Mesenchymal stem cell (in vitro differentiated cells and primary cell): ENCODE data around the gene HIVEP2.

Source experiments
- DNase-seq: peaks from one replicate; pipeline ENCODE4 v3.0.0-alpha.2; 2013
- H2AFZ ChIP-seq: one replicate; pipeline ENCODE4 v1.6.1; 2013; ENCODE audit warnings: low read depth, mild to moderate bottlenecking, control low read depth, inconsistent platforms, low read length, moderate library complexity
- H2AK5ac ChIP-seq: 2 replicates; pipeline ENCODE4 v1.6.1; 2013; ENCODE audit warnings: low read length, moderate library complexity, mild to moderate bottlenecking, inconsistent platforms; ENCODE audit not compliant: severe bottlenecking
- H2BK120ac ChIP-seq: one replicate; pipeline ENCODE4 v1.6.1; 2013; ENCODE audit warnings: low read depth, mild to moderate bottlenecking, inconsistent platforms, low read length, moderate library complexity
- H2BK12ac ChIP-seq, 2 experiments: one replicate each; pipeline ENCODE4 v1.6.1; 2013; ENCODE audit warnings: inconsistent platforms in 2 of 2, low read length in 2 of 2, mild to moderate bottlenecking in 2 of 2, moderate library complexity in 2 of 2, control low read depth in 1 of 2
- H2BK15ac ChIP-seq: one replicate; pipeline ENCODE4 v1.6.1; 2013; ENCODE audit warnings: mild to moderate bottlenecking, low read depth, inconsistent platforms; ENCODE audit not compliant: poor library complexity, severe bottlenecking
- H2BK5ac ChIP-seq: 2 replicates; pipeline ENCODE4 v1.6.1; 2013; ENCODE audit warnings: low read depth, mild to moderate bottlenecking, low read length, control low read depth, inconsistent platforms; ENCODE audit not compliant: poor library complexity, severe bottlenecking
- H3K14ac ChIP-seq, 2 experiments: one replicate each; pipeline ENCODE4 v1.6.1; 2013; ENCODE audit warnings: inconsistent platforms in 2 of 2, low read length in 2 of 2, control low read depth in 1 of 2, mild to moderate bottlenecking in 1 of 2, moderate library complexity in 1 of 2
- H3K18ac ChIP-seq, 2 experiments: one replicate each; pipeline ENCODE4 v1.6.1; 2013; ENCODE audit warnings: inconsistent platforms in 2 of 2, low read length in 2 of 2, control low read depth in 1 of 2, low read depth in 1 of 2, mild to moderate bottlenecking in 1 of 2
- H3K23ac ChIP-seq, 2 experiments: one replicate each; pipeline ENCODE4 v1.6.1; 2013; ENCODE audit warnings: inconsistent platforms in 2 of 2, low read length in 2 of 2, mild to moderate bottlenecking in 2 of 2, moderate library complexity in 2 of 2, control low read depth in 1 of 2
- H3K27ac ChIP-seq: 2 replicates; pipeline ENCODE4 v1.5.1; 2013; ENCODE audit warnings: mild to moderate bottlenecking, moderate library complexity, low read length, control low read depth, inconsistent platforms; ENCODE audit not compliant: poor library complexity, severe bottlenecking
- H3K27me3 ChIP-seq, 2 experiments: 2 replicates each; pipeline versions ENCODE4 v1.6.1 to v1.7.0; 2013; ENCODE audit warnings: low read length in 2 of 2, mild to moderate bottlenecking in 2 of 2, moderate library complexity in 2 of 2, control low read depth in 1 of 2, inconsistent platforms in 1 of 2; ENCODE audit not compliant: control insufficient read depth in 1 of 2, insufficient read depth in 1 of 2
- H3K36me3 ChIP-seq, 2 experiments: 2 replicates each; pipeline versions ENCODE4 v1.6.1 to v1.7.0; 2013; ENCODE audit warnings: low read length in 2 of 2, control low read depth in 1 of 2, inconsistent platforms in 1 of 2, low read depth in 1 of 2, mild to moderate bottlenecking in 1 of 2; ENCODE audit not compliant: insufficient read depth in 2 of 2, control insufficient read depth in 1 of 2
- H3K4ac ChIP-seq, 2 experiments: one replicate each; pipeline ENCODE4 v1.6.1; 2013; ENCODE audit warnings: inconsistent platforms in 2 of 2, low read length in 2 of 2, mild to moderate bottlenecking in 2 of 2, moderate library complexity in 2 of 2, control low read depth in 1 of 2, low read depth in 1 of 2
- H3K4me1 ChIP-seq: 2 replicates; pipeline ENCODE4 v1.6.1; 2013; ENCODE audit warnings: low read depth, low read length, control low read depth; ENCODE audit not compliant: control insufficient read depth, insufficient read depth
- H3K4me2 ChIP-seq: 2 replicates; pipeline ENCODE4 v1.6.1; 2013; ENCODE audit warnings: low read length, mild to moderate bottlenecking, inconsistent platforms; ENCODE audit not compliant: poor library complexity, severe bottlenecking
- H3K4me3 ChIP-seq, 2 experiments: 2 replicates each; pipeline versions ENCODE4 v1.5.1 to v1.7.0; 2013; ENCODE audit warnings: low read length in 2 of 2, mild to moderate bottlenecking in 2 of 2, control low read depth in 1 of 2, low read depth in 1 of 2; ENCODE audit not compliant: insufficient read depth in 1 of 2
- H3K79me1 ChIP-seq: replicated peaks from 2 replicates; pipeline ENCODE4 v1.6.1; 2013; ENCODE audit warnings: mild to moderate bottlenecking, control low read depth, low read length, inconsistent platforms; ENCODE audit not compliant: poor library complexity, severe bottlenecking
- H3K9ac ChIP-seq: 2 replicates; pipeline ENCODE4 v1.7.0; 2013; ENCODE audit warnings: mild to moderate bottlenecking, low read length, moderate library complexity
- H3K9me3 ChIP-seq: 2 replicates; pipeline ENCODE4 v1.7.0; 2013; ENCODE audit warnings: mild to moderate bottlenecking, low read length; ENCODE audit not compliant: control insufficient read depth
- H4K8ac ChIP-seq: one replicate; pipeline ENCODE4 v1.6.1; 2013; ENCODE audit warnings: inconsistent platforms, mild to moderate bottlenecking, low read length, moderate library complexity
- H4K91ac ChIP-seq: one replicate; pipeline ENCODE4 v1.6.1; 2013; ENCODE audit warnings: mild to moderate bottlenecking, low read length, inconsistent platforms
- WGBS: methylation state at CpG from one replicate; pipeline ENCODE4 v1.1.7; 2013; ENCODE audit warnings: mixed read lengths; 5-methylcytosine and 5-hydroxymethylcytosine counted together

HIVEP2 gene

DNA sequence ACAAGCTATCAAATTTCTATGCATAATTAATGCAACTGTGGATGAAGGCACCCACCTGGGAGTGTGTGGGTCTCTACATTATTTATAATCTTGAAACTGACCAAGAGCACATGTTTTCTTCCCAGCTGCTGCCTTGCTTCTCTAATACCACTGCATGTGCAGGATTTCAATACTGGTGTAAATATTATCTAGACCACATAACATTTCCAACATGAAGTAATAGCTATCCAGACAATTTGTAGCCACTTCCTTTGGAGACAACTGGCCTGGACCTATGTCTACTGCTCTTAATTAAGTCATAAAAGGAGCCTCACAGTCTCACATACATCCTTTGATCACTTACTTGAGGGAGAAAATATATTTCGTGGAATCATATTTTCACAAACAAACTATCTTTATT lies 180.7 kb downstream of the HIVEP2 start:
- no peak overlapping the region for H2BK15ac ChIP-seq
- H3K4me3 ChIP-seq, result no peak overlapping the region
- no peak overlapping the region for H4K91ac ChIP-seq
- no peak overlapping the region for H2BK12ac ChIP-seq
- H2AFZ ChIP-seq, result no peak overlapping the region
- no CpG with 5 or more reads among the region's 1 CpG for WGBS
- peaks cover 0 to 77% of the 10 kb centered on the region in 2 experiments for H3K36me3 ChIP-seq
- no peak overlapping the region for H3K23ac ChIP-seq
- no peak overlapping the region for H4K8ac ChIP-seq
- no peak overlapping the region for H3K4me2 ChIP-seq
- peaks cover 2% of the 10 kb centered on the region for H3K4me1 ChIP-seq
- no peak overlapping the region for H2BK5ac ChIP-seq
- H3K4ac ChIP-seq, result no peak overlapping the region
- H3K79me1 ChIP-seq, result no peaks in the 10 kb centered on the region
- no peak overlapping the region for H3K27ac ChIP-seq
- no peak overlapping the region for H2AK5ac ChIP-seq
- H3K18ac ChIP-seq, result no peak overlapping the region
- no peak overlapping the region for H3K9ac ChIP-seq
- no peaks in the 10 kb centered on the region for H3K9me3 ChIP-seq
- no peaks in the 10 kb centered on the region for H3K27me3 ChIP-seq
- DNase-seq, result no peak
- no peak overlapping the region for H3K14ac ChIP-seq
- no peak overlapping the region for H2BK120ac ChIP-seq

DNA sequence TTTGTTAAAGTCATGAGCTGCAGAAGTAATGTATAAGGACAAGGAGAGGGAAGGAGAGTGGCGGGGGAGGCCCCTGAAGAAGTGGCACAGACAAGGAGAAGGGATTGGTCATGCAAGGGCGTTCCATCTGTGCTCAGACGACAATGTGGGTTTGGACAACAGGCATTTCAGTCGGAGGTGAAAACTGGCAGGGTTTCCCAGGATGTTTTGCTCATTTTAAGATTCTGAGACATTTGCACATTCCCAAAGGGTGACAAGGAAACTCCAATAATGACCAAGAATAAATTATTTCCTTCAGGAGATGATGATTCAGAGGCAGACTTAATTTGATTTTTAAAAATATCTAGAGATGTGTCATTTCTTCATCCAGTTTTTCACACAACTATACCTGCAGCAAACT lies 181.8 kb downstream of the HIVEP2 start:
- Histone ChIP-seq H3K79me1 (no peaks in the 10 kb centered on the region), H3K27ac (no peak overlapping the region), H3K27me3 (no peaks in the 10 kb centered on the region), H4K91ac (no peak overlapping the region), H4K8ac (no peak overlapping the region), H3K23ac (no peak overlapping the region), H3K18ac (no peak overlapping the region), H3K36me3 (peaks cover 0 to 78% of the 10 kb centered on the region in 2 experiments), H2BK12ac (no peak overlapping the region), H2BK15ac (no peak overlapping the region), H3K14ac (peak overlapping the region in 1 of 2 experiments; percentile 36), H3K4me3 (no peak overlapping the region), H3K4me1 (peaks cover 2% of the 10 kb centered on the region), H2AFZ (no peak overlapping the region), H2BK5ac (no peak overlapping the region), H3K4ac (no peak overlapping the region), H2AK5ac (no peak overlapping the region), H3K9ac (no peak overlapping the region), H2BK120ac (no peak overlapping the region), H3K4me2 (no peak overlapping the region), H3K9me3 (no peaks in the 10 kb centered on the region)
- DNase-seq, result no peak
- WGBS, result 82% methylated on average over 4 of the region's 4 CpGs

DNA sequence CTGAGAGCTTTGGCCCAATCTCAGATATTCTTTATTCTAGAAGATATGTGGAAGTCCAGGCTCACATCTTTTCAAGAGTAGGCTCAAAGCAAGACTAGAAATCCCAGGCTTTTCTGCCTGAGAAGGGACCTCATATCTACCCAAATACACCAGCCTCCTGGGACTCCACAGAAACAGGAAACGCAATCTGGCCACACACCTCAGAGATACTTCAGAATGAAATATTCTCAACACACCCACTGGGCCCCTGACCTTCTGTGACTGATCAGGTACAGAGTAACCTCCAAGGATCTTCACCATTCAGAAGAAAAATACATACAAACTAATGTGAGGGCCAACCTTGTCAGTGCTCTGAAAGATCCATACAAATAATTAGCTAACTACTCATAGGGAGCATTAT lies 183.2 kb downstream of the HIVEP2 start:
- Histone ChIP-seq H3K36me3 (peaks cover 0 to 75% of the 10 kb centered on the region in 2 experiments), H2AK5ac (no peak overlapping the region), H3K23ac (no peak overlapping the region), H2BK120ac (no peak overlapping the region), H3K27ac (no peak overlapping the region), H4K91ac (no peak overlapping the region), H3K18ac (no peak overlapping the region), H3K9me3 (no peaks in the 10 kb centered on the region), H3K14ac (no peak overlapping the region), H2BK12ac (no peak overlapping the region), H3K4ac (no peak overlapping the region), H2BK5ac (no peak overlapping the region), H2AFZ (no peak overlapping the region), H3K27me3 (no peaks in the 10 kb centered on the region), H3K4me2 (no peak overlapping the region), H4K8ac (no peak overlapping the region), H3K79me1 (peaks cover 1% of the 10 kb centered on the region), H3K9ac (no peak overlapping the region), H3K4me1 (peaks cover 4% of the 10 kb centered on the region), H3K4me3 (no peak overlapping the region), H2BK15ac (no peak overlapping the region)
- WGBS, result 100% methylated on average over 1 of the region's 1 CpG
- DNase-seq, result no peak

DNA sequence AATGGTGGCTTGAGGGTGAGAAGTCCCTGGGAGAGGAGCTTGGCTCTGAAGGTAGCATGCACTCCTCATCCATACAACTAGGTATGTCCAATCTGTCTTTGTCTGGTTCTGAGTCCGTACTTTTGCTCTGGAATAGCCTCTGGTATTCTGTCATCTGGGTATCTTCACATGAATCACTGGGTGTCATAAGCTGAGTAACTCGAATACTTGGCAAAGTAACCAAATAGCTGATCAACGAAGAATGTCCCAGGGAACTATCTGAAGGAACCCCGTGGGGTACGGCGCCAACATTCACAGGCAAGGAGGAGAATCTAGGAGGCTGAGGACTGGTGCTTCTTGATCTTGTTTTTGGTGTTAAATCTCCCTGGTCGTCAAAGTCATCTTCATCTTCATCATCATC lies 184.8 kb downstream of the HIVEP2 start:
- Histone ChIP-seq H3K18ac (no peak overlapping the region), H2AFZ (no peak overlapping the region), H3K9me3 (no peaks in the 10 kb centered on the region), H3K4ac (no peak overlapping the region), H2BK15ac (no peak overlapping the region), H3K36me3 (peaks cover 3 to 77% of the 10 kb centered on the region in 2 experiments), H3K79me1 (peaks cover 1% of the 10 kb centered on the region), H3K4me3 (no peak overlapping the region), H3K14ac (no peak overlapping the region), H3K9ac (no peak overlapping the region), H3K4me1 (peaks cover 7% of the 10 kb centered on the region), H2BK5ac (no peak overlapping the region), H4K8ac (no peak overlapping the region), H3K4me2 (no peak overlapping the region), H3K27me3 (no peaks in the 10 kb centered on the region), H4K91ac (no peak overlapping the region), H2BK120ac (no peak overlapping the region), H2BK12ac (no peak overlapping the region), H3K23ac (no peak overlapping the region), H2AK5ac (no peak overlapping the region), H3K27ac (no peak overlapping the region)
- WGBS, result 94% methylated on average over 7 of the region's 7 CpGs
- no peak for DNase-seq
